ENCODE data around the gene ABTB2.

ABTB2 gene

GRCh38 chr11:34313099-34313517 is 44.7 kb downstream of the ABTB2 start:
- no peak for DNase-seq

DNA sequence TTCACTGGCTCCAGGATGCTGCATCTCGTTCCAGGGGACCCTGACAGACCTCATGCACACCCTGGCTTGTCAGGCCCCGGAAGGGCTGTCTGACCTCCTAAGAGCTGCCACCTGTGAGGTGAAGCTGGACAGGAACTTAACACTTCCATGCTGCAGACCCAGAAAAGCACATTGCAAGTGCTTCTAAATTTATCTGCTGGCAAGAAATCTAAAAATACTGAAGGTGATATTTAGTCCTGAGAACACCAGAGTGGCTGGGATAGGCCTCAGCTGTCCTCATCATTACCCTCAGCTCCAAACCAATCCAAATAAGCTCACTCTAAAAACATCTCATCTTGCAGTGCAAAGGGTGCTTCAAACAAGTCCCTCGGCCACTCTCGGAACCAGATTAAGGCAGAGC is 46.7 kb downstream of the ABTB2 start:
- no peak for DNase-seq

GRCh38 chr11:34309965-34310364 is 47.8 kb downstream of the ABTB2 start:
- DNase-seq, result no peak

GRCh38 chr11:34308913-34309585 is 48.8 kb downstream of the ABTB2 start:
- no peak for DNase-seq

DNA sequence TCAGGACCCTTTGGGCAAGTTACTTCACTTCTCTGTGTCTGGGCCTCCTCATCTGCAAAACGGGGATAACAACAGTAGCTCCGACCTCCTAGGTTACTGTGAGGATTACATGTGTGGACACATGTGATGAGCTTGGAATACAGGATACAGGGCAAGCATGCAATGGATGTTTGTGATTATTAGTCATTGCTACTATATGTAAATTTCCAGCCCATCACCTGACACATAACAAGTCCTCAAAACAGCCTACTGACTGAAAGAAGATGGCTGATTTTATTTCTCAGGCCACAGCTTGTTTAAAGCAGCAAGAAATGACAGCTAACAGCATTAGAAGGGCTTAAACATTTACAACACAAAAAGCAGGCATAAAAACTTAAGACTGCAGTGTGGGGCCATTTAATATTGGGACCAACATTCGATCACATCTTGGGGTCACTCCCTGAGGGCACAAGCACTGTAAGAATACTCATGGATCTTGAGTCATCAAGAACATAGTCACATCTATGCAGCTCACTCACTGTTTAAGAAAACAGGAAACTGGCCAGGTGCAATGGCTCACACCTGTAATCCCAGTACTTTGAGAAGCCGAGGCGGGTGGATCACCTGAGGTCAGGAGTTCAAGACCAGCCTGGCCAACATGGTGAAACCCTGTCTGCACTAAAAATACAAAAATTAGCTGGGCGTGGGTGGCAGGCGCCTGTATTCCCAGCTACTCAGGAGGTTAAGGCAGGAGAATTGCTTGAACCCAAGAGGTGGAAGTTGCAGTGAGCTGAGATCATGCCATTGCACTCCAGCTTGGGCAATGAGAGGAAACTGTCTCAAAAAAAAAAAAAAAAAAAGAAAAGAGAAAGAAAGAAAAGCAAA is 49.5 kb downstream of the ABTB2 start:
- no peak for DNase-seq

- no peak for DNase-seq
Measured at GRCh38 chr11:34305780-34306179, 52.0 kb downstream of the ABTB2 start.

GRCh38 chr11:34305193-34305592 is 52.6 kb downstream of the ABTB2 start:
- DNase-seq, result no peak

GRCh38 chr11:34303028-34303570 is 54.7 kb downstream of the ABTB2 start:
- no peak for DNase-seq

DNA sequence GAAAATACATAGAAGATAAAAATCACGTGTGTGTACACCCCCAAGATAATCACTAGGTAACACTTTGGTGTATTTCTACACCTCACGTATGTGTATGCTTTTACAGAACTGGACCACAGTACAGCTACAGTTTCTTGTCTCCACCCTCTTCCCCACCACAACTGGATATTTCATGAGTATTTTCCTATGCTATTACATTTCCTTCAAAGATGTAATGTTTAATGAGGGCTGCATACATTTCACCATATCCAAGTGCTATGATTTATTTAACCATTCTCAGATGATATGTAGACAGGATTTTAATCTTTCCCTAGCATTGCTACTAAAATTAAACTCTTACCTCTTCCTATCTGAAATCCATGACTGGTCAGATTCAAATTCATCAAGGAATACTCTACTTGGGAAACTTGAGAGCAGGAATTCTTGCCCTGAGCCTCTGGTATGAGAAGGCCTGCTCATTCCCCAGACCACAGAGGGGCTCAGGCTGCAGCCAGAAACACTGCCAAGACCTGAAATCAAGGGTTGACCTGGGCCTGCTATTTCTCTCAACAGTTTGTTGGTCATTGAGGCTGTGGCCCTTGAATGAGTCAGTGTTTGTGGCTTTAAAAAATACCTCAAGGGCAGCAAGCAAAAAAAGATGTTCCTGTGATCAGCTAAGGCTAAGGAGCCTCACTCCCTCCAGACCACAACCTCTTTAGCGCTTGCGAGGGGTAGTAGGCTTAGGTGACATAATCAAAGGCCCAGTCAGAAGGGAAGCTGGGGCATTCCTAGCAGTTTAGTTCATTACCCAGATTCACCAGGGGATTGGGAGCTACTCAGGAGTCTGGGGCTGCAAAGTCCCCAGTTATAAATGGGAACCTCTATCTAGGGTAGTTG is 55.5 kb downstream of the ABTB2 start:
- DNase-seq, result no peak

- no peak for DNase-seq
Measured at GRCh38 chr11:34300926-34301295, 56.9 kb downstream of the ABTB2 start.

DNA sequence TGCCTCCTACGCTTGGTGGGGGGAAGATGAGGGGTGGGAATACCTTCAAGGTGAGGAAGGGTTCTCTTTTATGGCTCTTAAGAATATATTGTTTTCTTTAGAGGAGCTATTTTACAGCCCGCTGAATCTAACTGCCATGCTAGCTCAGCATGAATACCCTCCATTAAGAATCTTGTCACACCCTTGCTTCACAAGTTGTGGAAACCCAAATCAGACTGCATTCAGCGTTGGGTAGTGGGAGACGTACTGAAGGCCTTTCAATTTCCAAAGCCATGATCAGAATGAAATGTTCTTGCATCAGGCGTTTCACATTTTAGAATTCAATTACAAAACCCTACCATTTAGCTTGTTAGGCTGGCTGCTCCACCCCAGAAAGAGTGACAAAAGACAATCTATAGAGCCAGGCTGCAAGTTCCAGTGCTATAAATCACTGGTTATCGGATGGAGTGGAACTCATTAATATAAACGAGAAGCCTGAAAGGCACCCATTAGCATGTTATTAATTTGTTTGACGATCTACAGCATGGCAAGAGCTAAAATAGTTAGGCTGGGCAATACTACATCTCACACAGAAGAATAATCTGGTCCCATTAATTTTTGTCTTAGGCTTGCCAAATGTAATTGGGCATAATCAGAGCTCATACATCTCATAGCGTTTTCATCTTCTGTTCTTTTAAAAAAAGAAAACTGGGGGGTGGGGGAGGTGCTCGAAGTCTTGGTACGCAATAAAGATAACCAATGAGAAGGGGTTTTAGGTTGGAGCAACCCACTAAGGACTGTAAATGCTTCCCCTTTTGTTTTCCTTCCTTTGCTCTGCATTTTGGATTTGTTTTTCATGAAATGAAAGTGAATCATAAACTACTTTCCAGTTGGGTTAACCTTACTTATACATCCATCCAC is 57.5 kb downstream of the ABTB2 start:
- DNase-seq, result no peak

- DNase-seq, result no peak
Measured at GRCh38 chr11:34299284-34299972, 58.4 kb downstream of the ABTB2 start.

- DNase-seq, result no peak
Measured at GRCh38 chr11:34298871-34299270, 58.9 kb downstream of the ABTB2 start.

- no peak for DNase-seq
Measured at GRCh38 chr11:34296412-34296811, 61.4 kb downstream of the ABTB2 start.

GRCh38 chr11:34292546-34292945 is 65.3 kb downstream of the ABTB2 start:
- DNase-seq, result no peak

DNA sequence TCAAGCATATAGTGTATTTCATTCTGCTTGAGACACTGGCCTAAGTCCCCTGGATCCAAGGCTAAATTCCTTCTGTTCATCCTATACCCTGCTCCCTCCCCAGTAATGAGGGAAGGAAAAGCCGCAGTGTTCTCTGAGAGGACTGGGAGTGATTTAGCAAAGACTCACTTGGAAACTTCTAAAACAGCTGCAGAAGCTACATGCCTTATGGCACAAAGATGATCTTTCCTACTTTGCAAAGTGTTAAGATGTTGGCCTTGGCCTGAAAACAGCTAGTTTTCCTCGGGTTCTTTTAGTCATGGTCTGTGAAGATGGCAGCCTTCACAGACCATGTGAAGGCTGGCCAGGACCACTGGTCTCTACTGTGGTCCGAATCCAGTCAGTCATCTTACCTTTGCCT is 65.7 kb downstream of the ABTB2 start:
- no peak for DNase-seq

- DNase-seq, result no peak
Measured at GRCh38 chr11:34290926-34291325, 66.9 kb downstream of the ABTB2 start.

DNA sequence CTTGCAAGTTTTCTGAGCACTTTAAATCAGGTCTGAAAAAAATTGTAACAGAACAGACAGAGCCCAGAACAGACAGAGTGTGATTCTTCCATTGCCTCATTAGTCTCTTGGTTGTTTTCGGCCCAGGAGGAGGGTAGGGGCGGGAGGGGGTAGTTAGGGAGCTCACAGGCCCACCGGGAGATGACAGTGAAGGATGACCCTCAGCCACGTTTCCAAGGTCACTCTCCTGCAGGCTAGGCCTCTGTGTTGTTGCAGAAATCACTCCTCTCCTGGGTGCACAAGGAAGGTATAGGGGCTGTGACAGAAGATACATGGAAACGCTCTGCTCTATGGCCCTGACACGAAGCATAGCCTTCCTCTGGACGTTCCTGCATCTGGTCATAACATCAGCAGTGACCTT is 69.3 kb downstream of the ABTB2 start:
- DNase-seq, result no peak

DNA sequence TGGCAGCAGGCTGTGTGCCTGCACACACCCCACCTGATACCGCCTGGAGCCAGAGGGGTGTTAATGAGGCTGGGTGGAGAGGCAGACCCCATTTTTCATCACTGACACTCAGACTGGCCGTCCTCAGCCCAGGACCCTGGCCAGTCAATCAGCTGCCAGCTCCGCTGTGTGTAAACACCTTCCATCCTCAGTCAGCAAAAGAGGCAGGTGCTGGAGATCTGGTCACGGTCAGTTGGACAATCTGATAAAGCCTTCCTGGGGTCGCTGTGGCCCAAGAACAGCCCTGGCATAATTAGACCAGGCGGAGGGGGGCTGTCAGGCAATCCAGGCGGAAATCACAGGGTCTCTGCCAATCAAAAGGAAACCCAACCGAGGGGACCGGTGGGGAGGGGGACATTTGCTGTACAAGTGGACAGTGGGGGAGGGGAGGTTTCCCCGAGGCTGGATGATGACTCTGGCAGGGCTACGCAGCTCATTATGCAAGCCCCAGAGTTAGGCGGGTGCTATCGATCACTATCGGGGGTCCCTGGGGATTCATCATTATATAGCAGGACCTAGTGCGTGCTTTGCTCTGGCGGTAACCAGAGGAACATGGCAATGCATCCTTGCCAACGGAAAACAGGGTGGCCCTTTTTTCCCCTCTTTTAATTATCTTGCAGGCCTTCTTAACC is 72.9 kb downstream of the ABTB2 start:
- DNase-seq, result no peak

DNA sequence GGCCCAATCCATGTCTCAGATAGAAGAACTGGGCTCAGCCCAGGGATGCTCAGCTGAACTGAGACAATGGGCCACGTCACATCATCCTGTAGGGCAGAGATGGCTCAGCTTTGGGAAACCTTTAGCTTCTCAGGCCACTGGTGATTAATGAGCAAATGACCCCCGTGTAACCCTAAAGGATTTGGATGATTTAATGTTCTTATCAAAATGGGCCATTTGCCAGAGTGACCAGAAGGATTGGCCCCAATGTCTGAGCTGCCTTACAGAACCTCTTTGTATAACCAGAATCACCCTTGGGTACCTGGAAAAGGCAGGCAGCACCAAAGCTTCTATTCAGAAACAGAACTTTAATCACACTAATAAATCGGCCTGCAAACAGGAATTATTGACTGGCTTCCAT is 73.7 kb downstream of the ABTB2 start:
- no peak for DNase-seq
